Activated naive CD8-positive, alpha-beta T cell treated with anti-CD3 and anti-CD28 coated beads, Interleukin-2, amount 50 U/mL, for 16 hours (primary cell): Measurements from ENCODE around the gene ZNF407.

Experiments used
- DNase-seq: peaks from one replicate; pipeline ENCODE4 v3.0.0-alpha.2; 2020; ENCODE audit warnings: low read depth, low spot score

Gene ZNF407

GRCh38 chr18:74878267-74878666, 280.6 kb downstream of the ZNF407 start:
- no peak for DNase-seq

- DNase-seq: no peak
Observed at GRCh38 chr18:74880706-74881278, 283.1 kb downstream of the ZNF407 start.

- no peak for DNase-seq
Observed at GRCh38 chr18:74892066-74892627, 294.5 kb downstream of the ZNF407 start.

- DNase-seq: no peak
Observed at GRCh38 chr18:74895686-74896085, 298.0 kb downstream of the ZNF407 start.

GRCh38 chr18:74896390-74896991, 298.8 kb downstream of the ZNF407 start:
- no peak for DNase-seq

GRCh38 chr18:74897971-74898657, 300.4 kb downstream of the ZNF407 start:
- no peak for DNase-seq

GRCh38 chr18:74898965-74899364, 301.3 kb downstream of the ZNF407 start:
- no peak for DNase-seq

- DNase-seq: no peak
Observed at GRCh38 chr18:74899554-74899953, 301.9 kb downstream of the ZNF407 start.

GRCh38 chr18:74901362-74902146, 303.9 kb downstream of the ZNF407 start:
- no peak for DNase-seq

- DNase-seq: no peak
Observed at GRCh38 chr18:74902147-74902455, 304.4 kb downstream of the ZNF407 start.

- no peak for DNase-seq
Observed at GRCh38 chr18:74905247-74905646, 307.6 kb downstream of the ZNF407 start.

GRCh38 chr18:74906184-74906583, 308.5 kb downstream of the ZNF407 start:
- no peak for DNase-seq

- no peak for DNase-seq
Observed at GRCh38 chr18:74914052-74914591, 316.5 kb downstream of the ZNF407 start.

- DNase-seq: no peak
Observed at GRCh38 chr18:74914648-74915047, 317.0 kb downstream of the ZNF407 start.

GRCh38 chr18:74916773-74917393, 319.2 kb downstream of the ZNF407 start:
- no peak for DNase-seq

- no peak for DNase-seq
Observed at GRCh38 chr18:74918276-74918790, 320.7 kb downstream of the ZNF407 start.

- DNase-seq: no peak
Observed at GRCh38 chr18:74921057-74921820, 323.6 kb downstream of the ZNF407 start.

GRCh38 chr18:74926051-74926450, 328.4 kb downstream of the ZNF407 start:
- no peak for DNase-seq

GRCh38 chr18:74928194-74928968, 330.7 kb downstream of the ZNF407 start:
- DNase-seq: no peak

GRCh38 chr18:74929110-74929509, 331.4 kb downstream of the ZNF407 start:
- DNase-seq: no peak
